ENCODE results near the gene VPS72.

- TF ChIP-seq CTCF (IDR thresholded peaks at IDR 0.05 in 2 of 3, conservative IDR thresholded peaks at IDR 0.05 in 1 of 3; ENCODE audit: control insufficient read depth in 2 of 3, extremely low read depth in 1 of 3, insufficient read depth in 1 of 3, low read depth in 3 of 3, low read length in 3 of 3): no peak
- TF ChIP-seq CEBPZ (IDR thresholded peaks at IDR 0.05; ENCODE audit: low read depth, low read length): no peak
- no peak for TF ChIP-seq FOXK2 (IDR thresholded peaks at IDR 0.05)
- TF ChIP-seq CREB1 (IDR thresholded peaks at IDR 0.05; ENCODE audit: low read depth): no peak
- no peak for TF ChIP-seq ZBED1 (IDR thresholded peaks at IDR 0.05; ENCODE audit: borderline replicate concordance)
- no peak for TF ChIP-seq RAD51 (IDR thresholded peaks at IDR 0.05)
- no peak for TF ChIP-seq SIN3A (IDR thresholded peaks at IDR 0.05; ENCODE audit: low read depth, low read length)
- no peak for TF ChIP-seq ESRRA (IDR thresholded peaks at IDR 0.05; ENCODE audit: low read length)
- TF ChIP-seq POLR2A (IDR thresholded peaks at IDR 0.05; ENCODE audit: low read depth, low read length): no peak
Measured at GRCh38 chr1:151192047-151192446, 2.0 kb upstream of the VPS72 start.
